ENCODE results near the gene GNPTG. TPM values are rescaled to one million over a fixed set of nuclear protein-coding genes. Genes with fewer than 3 reads are reported as not detected.

The GNPTG gene
- total RNA-seq, 4 donors from 2014 or later = 28.4 to 95.9 (median 48.6) TPM

DNA sequence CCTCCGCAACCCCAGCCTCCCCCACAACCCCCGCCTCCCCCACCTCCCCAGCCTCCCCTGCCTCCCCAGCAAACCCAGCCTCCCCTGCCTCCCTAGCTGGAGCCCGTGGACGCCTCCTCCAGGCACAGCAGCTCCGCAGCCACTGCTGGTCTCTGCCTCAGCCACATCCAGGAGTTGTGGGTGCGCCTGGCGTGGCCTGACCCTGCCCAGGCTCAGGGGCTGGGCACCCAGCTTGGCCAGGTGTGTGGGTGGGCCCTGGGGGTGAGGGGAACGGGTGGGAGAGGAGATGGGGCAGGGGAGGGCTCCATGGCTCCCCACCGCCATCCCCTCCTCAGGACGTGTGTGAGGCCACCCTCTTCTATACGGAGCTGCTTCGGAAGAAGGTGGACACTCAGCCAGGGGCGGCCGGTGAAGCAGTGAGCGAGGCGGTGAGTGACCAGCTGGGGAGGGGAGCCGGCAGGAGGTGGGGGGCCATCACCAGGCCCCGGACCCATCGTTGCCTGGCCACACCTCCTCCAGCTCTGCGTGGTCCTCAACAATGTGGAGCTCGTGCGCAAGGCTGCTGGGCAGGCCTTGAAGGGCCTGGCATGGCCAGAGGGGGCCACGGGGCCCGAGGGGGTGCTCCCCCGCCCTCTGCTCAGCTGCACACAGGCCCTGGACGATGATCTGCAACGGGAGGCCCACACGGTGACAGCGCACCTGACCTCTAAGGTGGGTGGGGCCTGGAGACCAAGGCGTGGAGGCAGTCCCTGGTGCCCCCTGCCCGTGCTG is 5.9 kb upstream of the GNPTG start:
- no peak overlapping the region for H3K4me3 ChIP-seq
- intact Hi-C loops (cut with DNase I; ENCODE audit: low total_unique reads) = no loop called here
- no peaks in the 10 kb centered on the region for H3K9me3 ChIP-seq
- peaks cover 0 to 3% of the 10 kb centered on the region in 2 donors for H3K27me3 ChIP-seq
- peaks cover 0 to 5% of the 10 kb centered on the region in 2 donors for H3K4me1 ChIP-seq
- DNase-seq = no peak
- H3K27ac ChIP-seq = no peak overlapping the region
- no peaks in the 10 kb centered on the region for H3K36me3 ChIP-seq
- no peak for TF ChIP-seq CTCF (IDR thresholded peaks at IDR 0.05)
- TF ChIP-seq POLR2A (IDR thresholded peaks at IDR 0.05) = no peak

- TF ChIP-seq POLR2A (IDR thresholded peaks at IDR 0.05) = no peak
- no peak for TF ChIP-seq CTCF (IDR thresholded peaks at IDR 0.05)
- Histone ChIP-seq H3K9me3 (no peaks in the 10 kb centered on the region), H3K27ac (no peak overlapping the region), H3K4me1 (peaks cover 0 to 9% of the 10 kb centered on the region in 2 donors), H3K27me3 (peaks cover 0 to 3% of the 10 kb centered on the region in 2 donors), H3K4me3 (no peak overlapping the region), H3K36me3 (no peaks in the 10 kb centered on the region)
- no peak for DNase-seq
- intact Hi-C loops (cut with DNase I; ENCODE audit: low total_unique reads) = no loop called here
These were observed 5.1 kb upstream of the GNPTG start for GRCh38 chr16:1346422-1347285.

DNA sequence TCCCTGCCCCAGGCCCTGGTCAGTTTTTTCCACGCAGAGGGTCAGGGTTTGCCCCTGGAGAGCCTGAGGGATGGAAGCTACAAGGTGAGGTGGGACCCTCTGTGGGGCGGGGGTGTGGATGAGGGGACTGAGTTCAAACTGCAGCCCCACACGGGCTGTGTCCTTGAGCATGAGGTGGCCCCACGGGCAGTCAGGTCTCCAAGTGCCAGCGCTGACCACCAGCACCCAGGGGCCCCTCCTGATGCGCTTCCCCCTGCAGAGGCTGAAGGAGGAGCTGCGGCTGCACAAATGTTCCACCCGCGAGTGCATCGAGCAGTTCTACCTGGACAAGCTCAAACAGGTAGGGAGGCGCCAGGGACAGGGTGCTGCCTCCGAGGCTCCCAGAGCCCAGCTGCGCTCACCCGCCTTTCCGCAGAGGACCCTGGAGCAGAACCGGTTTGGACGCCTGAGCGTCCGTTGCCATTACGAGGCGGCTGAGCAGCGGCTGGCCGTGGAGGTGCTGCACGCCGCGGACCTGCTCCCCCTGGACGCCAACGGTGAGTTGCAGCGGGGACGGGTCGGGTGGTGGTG is 4.4 kb upstream of the GNPTG start:
- intact Hi-C loops (cut with DNase I; ENCODE audit: low total_unique reads) = no loop called here
- Histone ChIP-seq H3K9me3 (no peaks in the 10 kb centered on the region), H3K27ac (no peak overlapping the region), H3K4me1 (peaks cover 0 to 9% of the 10 kb centered on the region in 2 donors), H3K27me3 (peaks cover 0 to under 1% of the 10 kb centered on the region in 2 donors), H3K4me3 (no peak overlapping the region), H3K36me3 (no peaks in the 10 kb centered on the region)
- TF ChIP-seq POLR2A (IDR thresholded peaks at IDR 0.05) (no peak), CTCF (IDR thresholded peaks at IDR 0.05) (no peak)
- DNase-seq = no peak

- intact Hi-C loops (cut with DNase I; ENCODE audit: low total_unique reads) = no loop called here
- H3K27ac ChIP-seq = no peak overlapping the region
- TF ChIP-seq POLR2A (IDR thresholded peaks at IDR 0.05) (no peak), CTCF (IDR thresholded peaks at IDR 0.05) (no peak)
- DNase-seq = no peak
- H3K36me3 ChIP-seq = no peaks in the 10 kb centered on the region
- H3K4me3 ChIP-seq = no peak overlapping the region
- H3K27me3 ChIP-seq = no peaks in the 10 kb centered on the region
- no peaks in the 10 kb centered on the region for H3K9me3 ChIP-seq
- H3K4me1 ChIP-seq = peaks cover 4 to 9% of the 10 kb centered on the region in 2 donors
These were observed 3.8 kb upstream of the GNPTG start for GRCh38 chr16:1347962-1348361.
